Measurements from ENCODE around the gene TAF1D. TPM values are rescaled to one million over a fixed set of nuclear protein-coding genes. Genes with fewer than 3 reads are reported as not detected.

Gene TAF1D
- total RNA-seq, 6 experiments from 2014 or later, result 89.6 to 112 (median 97.0) TPM

DNA sequence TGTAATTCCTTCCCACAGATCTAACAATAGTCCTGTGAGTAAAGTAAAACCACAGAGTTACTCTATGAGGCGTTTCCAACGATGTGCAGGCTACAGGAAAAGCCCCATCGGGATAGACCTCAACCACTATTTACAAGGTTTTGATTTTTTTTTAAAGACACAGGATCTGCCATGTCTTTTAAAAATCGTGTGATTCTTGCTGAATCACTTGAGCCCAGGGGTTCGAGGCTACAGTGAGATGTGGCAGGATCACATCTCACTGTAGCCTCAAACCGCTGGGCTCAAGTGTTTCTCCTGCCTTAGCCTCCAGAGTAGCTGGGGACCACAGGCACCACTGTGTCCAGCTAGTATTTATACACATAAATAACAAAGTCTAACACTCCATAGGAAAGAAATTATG, 7.8 kb downstream of the TAF1D start:
- no peaks in the 10 kb centered on the region for H3K9me3 Mint-ChIP-seq
- peaks cover 65% of the 10 kb centered on the region for H3K4me1 Mint-ChIP-seq (ENCODE audit: low read depth)
- peak overlapping the region; percentile 51 for H3K27ac Mint-ChIP-seq
- peak overlapping the region; percentile 23; the same call in 1 of the 2 replicates for H3K4me3 Mint-ChIP-seq
- DNase-seq, result no peak
- TF ChIP-seq, protein P1, sequence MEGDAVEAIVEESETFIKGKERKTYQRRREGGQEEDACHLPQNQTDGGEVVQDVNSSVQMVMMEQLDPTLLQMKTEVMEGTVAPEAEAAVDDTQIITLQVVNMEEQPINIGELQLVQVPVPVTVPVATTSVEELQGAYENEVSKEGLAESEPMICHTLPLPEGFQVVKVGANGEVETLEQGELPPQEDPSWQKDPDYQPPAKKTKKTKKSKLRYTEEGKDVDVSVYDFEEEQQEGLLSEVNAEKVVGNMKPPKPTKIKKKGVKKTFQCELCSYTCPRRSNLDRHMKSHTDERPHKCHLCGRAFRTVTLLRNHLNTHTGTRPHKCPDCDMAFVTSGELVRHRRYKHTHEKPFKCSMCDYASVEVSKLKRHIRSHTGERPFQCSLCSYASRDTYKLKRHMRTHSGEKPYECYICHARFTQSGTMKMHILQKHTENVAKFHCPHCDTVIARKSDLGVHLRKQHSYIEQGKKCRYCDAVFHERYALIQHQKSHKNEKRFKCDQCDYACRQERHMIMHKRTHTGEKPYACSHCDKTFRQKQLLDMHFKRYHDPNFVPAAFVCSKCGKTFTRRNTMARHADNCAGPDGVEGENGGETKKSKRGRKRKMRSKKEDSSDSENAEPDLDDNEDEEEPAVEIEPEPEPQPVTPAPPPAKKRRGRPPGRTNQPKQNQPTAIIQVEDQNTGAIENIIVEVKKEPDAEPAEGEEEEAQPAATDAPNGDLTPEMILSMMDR (IDR thresholded peaks at IDR 0.05), result no peak
- peaks cover 82% of the 10 kb centered on the region for H3K36me3 Mint-ChIP-seq (ENCODE audit: low read depth)
- peaks cover 2% of the 10 kb centered on the region; the same call in 1 of the 2 replicates for H3K27me3 Mint-ChIP-seq (ENCODE audit: insufficient read depth)

DNA sequence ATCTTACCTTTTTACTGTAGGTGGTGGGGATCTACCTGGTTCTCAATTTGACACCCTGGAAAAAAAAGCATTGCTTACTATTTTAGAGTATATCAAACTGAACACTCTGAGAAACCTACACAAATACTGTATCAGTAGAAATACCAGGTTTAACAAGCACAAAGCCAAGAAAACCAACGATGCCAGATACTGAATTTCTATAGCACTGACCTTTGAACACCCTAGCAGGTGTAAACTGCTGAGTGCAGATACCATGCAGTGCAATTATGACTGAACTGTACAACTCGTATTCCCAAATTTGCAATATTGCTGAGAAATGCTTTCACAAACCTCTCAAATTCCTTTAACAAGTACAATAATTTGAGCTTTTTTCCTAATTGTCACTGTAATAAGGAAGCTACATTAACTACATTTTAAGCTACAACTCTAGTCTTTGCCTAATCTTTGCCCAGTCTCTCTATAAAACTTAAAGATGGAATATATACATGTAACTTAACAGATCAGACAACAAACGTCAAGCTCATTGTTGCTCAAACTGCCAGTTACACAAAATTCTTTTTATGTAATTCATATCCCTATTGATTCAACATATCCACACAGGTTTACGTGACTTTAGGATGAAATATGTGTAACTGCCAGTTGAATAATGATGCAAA, 8.9 kb downstream of the TAF1D start:
- H3K4me1 Mint-ChIP-seq (ENCODE audit: low read depth), result peaks cover 56% of the 10 kb centered on the region
- peaks cover 74% of the 10 kb centered on the region for H3K36me3 Mint-ChIP-seq (ENCODE audit: low read depth)
- H3K27ac Mint-ChIP-seq, result peak overlapping the region; percentile 51
- no peak for DNase-seq
- peaks cover 4% of the 10 kb centered on the region; the same call in 1 of the 2 replicates for H3K27me3 Mint-ChIP-seq (ENCODE audit: insufficient read depth)
- TF ChIP-seq, protein P1 (IDR thresholded peaks at IDR 0.05), result no peak
- H3K9me3 Mint-ChIP-seq, result no peaks in the 10 kb centered on the region
- H3K4me3 Mint-ChIP-seq, result no peak overlapping the region

DNA sequence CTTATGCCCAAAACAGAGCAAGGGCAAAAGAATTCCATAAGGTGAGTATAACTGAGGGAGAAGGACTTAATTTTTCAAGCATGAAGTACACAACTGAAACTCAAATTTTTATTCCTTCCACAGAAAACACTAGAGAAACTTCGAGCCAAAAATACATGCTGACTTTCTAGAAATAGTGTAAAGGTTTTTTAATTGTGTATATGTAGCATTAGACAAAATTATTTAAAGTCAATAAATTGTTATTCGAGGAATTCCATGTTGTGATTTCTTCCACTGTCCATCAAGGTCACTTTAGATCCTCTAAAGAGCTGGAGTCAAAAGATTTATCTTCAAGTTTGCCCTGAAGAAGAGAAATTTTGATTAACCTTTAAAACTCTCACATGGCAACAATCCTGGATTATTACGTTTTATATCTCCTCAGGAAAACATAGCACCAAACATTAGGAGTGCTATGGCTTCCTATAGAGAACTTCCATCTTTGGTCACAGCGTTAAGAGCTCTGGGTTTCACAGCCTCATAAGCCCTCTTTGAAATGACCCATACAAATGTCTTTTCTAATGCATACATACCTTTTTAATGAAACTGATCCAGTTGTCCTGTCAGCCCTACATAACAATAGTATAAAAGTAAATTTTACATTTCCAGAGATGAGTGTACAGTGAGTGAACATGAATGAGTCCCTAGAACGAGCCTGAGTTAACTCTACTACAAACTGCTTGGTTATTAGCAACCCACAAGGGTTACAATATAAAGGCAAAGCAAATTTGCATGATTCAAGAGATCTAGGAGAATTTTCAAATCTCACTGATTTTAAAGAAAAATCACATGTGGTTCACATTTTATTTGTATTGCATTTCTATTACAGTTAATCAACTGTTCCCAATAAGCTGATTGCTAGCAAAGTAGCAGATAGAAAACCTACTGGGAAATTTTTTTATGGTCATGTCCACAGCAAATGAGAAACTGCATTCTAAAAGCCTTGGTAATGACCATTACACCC, 10.9 kb downstream of the TAF1D start:
- no peaks in the 10 kb centered on the region for H3K9me3 Mint-ChIP-seq
- peaks cover 58% of the 10 kb centered on the region for H3K36me3 Mint-ChIP-seq (ENCODE audit: low read depth)
- no peak for DNase-seq
- H3K4me1 Mint-ChIP-seq (ENCODE audit: low read depth), result peaks cover 38% of the 10 kb centered on the region
- no peak overlapping the region for H3K4me3 Mint-ChIP-seq
- TF ChIP-seq, protein P1 (IDR thresholded peaks at IDR 0.05), result no peak
- peak overlapping the region; percentile 33 for H3K27ac Mint-ChIP-seq
- peaks cover 4% of the 10 kb centered on the region; the same call in 1 of the 2 replicates for H3K27me3 Mint-ChIP-seq (ENCODE audit: insufficient read depth)

DNA sequence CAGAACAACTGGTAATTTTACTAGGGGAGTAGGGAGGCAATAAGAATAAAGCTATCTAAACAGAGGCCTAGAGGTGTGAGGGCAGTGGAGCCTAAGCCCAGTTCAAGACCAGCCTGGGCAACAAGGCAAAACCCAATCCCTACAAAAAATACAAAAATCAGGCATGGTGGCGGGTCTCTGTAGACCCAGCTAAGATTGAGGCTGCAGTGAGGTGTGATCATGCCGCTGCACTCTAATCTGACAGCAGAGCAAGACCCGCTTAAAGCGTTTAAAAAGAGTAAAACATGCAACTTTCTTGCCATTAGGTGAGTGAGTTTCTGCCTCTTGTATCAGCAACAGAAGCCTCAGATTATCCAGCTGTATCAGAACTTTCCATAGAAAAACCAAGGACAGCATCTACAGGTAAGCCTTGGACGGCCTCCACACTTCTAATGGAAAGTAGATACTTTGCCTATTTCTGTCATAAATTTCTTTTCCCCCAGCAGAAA, 12.1 kb downstream of the TAF1D start:
- Mint-ChIP-seq H3K36me3 (ENCODE audit: low read depth) (peaks cover 48% of the 10 kb centered on the region), H3K4me1 (ENCODE audit: low read depth) (peaks cover 27% of the 10 kb centered on the region), H3K27me3 (ENCODE audit: insufficient read depth) (peaks cover 4% of the 10 kb centered on the region; the same call in 1 of the 2 replicates), H3K27ac (peak overlapping the region; percentile 62; the same call in 1 of the 2 replicates), H3K9me3 (no peaks in the 10 kb centered on the region), H3K4me3 (no peak overlapping the region)
- no peak for DNase-seq
- TF ChIP-seq, protein P1 (IDR thresholded peaks at IDR 0.05), result no peak

DNA sequence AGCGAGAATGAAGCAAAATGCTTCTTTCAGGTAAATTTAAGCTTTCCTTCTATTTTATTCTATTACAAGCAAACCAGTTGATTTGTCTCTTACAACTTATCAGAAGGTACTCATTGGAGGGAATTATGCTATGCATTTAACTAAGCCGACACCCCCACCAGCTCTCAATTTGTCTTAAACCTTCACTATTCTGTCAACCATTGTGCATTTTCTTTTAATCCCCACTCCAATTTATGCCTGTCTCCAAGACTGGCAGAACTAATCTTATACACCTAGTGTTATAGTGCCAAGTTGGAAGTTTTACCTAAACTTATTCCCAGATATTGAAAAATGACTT, 12.5 kb downstream of the TAF1D start:
- H3K27ac Mint-ChIP-seq, result peak overlapping the region; percentile 62
- DNase-seq, result no peak
- H3K9me3 Mint-ChIP-seq, result no peaks in the 10 kb centered on the region
- peaks cover 25% of the 10 kb centered on the region for H3K4me1 Mint-ChIP-seq (ENCODE audit: low read depth)
- no peak overlapping the region for H3K4me3 Mint-ChIP-seq
- peaks cover 46% of the 10 kb centered on the region for H3K36me3 Mint-ChIP-seq (ENCODE audit: low read depth)
- H3K27me3 Mint-ChIP-seq (ENCODE audit: insufficient read depth), result peaks cover 4% of the 10 kb centered on the region; the same call in 1 of the 2 replicates
- TF ChIP-seq, protein P1 (IDR thresholded peaks at IDR 0.05), result no peak
